ENCODE results near the gene LDLRAD4. TPM values are rescaled to one million over a fixed set of nuclear protein-coding genes. Genes with fewer than 3 reads are reported as not detected.

Gene LDLRAD4
- polyA plus RNA-seq, 1 of the 3 experiments (the other 2 are of a cell fraction), result 0.16 TPM

DNA sequence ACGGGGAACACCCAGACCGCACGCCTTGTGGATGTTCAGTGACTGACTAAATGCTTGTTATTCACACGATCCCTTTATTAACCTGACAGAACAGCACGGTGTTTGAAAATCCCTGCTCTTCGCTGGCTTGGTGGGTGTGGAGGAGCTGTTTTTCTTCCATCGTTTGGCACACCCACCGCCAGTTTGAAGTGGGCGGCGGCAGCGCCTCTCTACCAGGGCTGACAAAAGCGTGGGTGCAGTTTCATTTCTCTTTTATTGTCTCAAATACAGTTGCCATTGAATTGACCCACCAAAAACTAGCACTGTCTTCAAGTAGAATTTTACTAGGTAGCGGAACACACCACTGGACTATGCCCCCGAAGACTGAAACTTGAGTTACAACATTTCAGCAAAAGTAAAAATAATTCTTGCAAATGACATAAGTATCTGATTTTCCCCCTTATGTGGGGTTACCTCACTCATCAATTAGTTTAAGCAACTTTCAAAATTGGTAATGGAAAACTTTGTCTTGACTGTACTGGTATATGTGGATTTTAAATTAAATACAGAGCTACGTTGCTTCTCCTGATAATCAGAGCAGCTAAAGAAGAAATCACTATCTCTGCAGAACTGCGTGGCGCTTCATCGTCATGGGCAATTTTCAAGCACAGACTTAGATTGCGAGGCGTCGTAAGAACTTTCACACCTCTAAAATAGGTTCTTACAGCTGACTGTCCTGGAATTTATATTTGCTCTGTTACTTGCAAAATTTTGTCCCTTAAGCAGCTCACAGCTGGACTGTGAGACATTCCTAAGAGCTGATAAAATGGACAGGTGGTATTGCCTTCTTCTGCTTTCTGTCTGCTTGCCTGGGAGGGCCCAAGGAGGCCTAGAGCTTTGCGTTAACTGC is 60.9 kb downstream of the LDLRAD4 start:
- no peaks in the 10 kb centered on the region for H3K27me3 ChIP-seq (ENCODE audit: insufficient read depth)
- no peak overlapping the region for H2AFZ ChIP-seq (ENCODE audit: low read depth)
- H3K36me3 ChIP-seq (replicated peaks in 1 of 2; ENCODE audit: control insufficient read depth in 1 of 2, insufficient read depth in 2 of 2, low read length in 1 of 2), result no peaks in the 10 kb centered on the region
- H3K79me2 ChIP-seq (ENCODE audit: insufficient read depth), result no peaks in the 10 kb centered on the region
- H3K9me3 ChIP-seq, result no peaks in the 10 kb centered on the region
- no peak overlapping the region for H3K4me2 ChIP-seq
- H3K4me1 ChIP-seq (ENCODE audit: control insufficient read depth in 1 of 2, insufficient read depth in 2 of 2, low read depth in 1 of 2, low read length in 1 of 2), result no peaks in the 10 kb centered on the region; a peak in 1 of 4 replicates
- ChIA-PET CTCF (no interaction called here), POLR2A (no interaction called here)
- H3K9ac ChIP-seq, result no peak overlapping the region
- 84% methylated on average over 22 of the region's 22 CpGs for WGBS (ENCODE audit: low lambda C conversion rate)
- H3K27ac ChIP-seq (ENCODE audit: low read depth in 2 of 2, low read length in 1 of 2), result no peak overlapping the region
- no peak for TF ChIP-seq EZH2phosphoT487 (IDR thresholded peaks at IDR 0.05; ENCODE audit: borderline replicate concordance, low read depth)
- no peaks in the 10 kb centered on the region for H4K20me1 ChIP-seq (ENCODE audit: insufficient read depth)
- no peaks in the 10 kb centered on the region for H3K9me2 ChIP-seq
- H3K4me3 ChIP-seq (ENCODE audit: low read depth in 2 of 2, low read length in 1 of 2), result no peak overlapping the region
- no peaks in the 10 kb centered on the region for H3F3A ChIP-seq (replicated peaks; ENCODE audit: insufficient read depth)
- no peak for DNase-seq

DNA sequence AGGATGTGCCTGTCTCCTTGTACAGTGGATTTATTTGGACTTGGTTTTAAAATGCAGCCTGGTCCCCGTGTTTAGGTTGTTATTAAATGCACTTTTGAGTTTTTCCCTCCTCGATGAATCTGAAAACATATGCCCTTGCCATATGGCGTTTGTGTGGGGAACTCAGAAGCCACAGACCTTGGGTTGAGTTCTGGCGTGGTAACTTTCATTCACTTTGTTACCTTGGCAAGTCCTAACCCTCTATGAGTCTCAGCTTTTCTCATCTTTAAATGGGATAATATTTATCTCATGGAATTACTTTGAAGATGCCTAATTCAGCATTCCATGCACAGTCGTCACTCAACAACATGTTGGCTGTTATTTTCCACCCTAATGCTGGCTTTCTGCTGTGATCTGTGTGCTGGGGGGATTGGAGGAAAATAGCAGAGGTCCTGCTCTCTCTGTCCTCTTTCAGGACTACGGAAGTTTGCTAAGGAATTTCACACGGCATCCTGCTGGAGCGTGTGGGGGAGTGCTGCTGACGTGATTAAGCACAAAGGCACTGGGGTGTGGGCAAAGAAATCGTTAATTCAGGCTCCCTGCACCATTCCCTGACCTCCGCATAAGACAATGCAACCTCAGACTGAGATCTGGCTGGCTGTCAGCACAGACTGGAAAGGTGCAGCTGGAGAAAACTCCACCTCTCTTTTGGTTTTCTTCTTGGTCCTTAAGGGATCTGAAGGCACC is 61.7 kb downstream of the LDLRAD4 start:
- H3K27ac ChIP-seq (ENCODE audit: low read depth in 2 of 2, low read length in 1 of 2), result no peak overlapping the region
- H3K4me1 ChIP-seq (ENCODE audit: control insufficient read depth in 1 of 2, insufficient read depth in 2 of 2, low read depth in 1 of 2, low read length in 1 of 2), result peaks cover 0 to 8% of the 10 kb centered on the region in 2 experiments; a peak in 1 of 4 replicates
- ChIA-PET POLR2A (no interaction called here), CTCF (no interaction called here)
- H3K36me3 ChIP-seq (replicated peaks in 1 of 2; ENCODE audit: control insufficient read depth in 1 of 2, insufficient read depth in 2 of 2, low read length in 1 of 2), result no peaks in the 10 kb centered on the region
- no peaks in the 10 kb centered on the region for H4K20me1 ChIP-seq (ENCODE audit: insufficient read depth)
- no peaks in the 10 kb centered on the region for H3F3A ChIP-seq (replicated peaks; ENCODE audit: insufficient read depth)
- H3K4me3 ChIP-seq (ENCODE audit: low read depth in 2 of 2, low read length in 1 of 2), result no peak overlapping the region
- no peaks in the 10 kb centered on the region for H3K9me3 ChIP-seq
- H2AFZ ChIP-seq (ENCODE audit: low read depth), result no peak overlapping the region
- no peak overlapping the region for H3K4me2 ChIP-seq
- 43% methylated on average over 10 of the region's 11 CpGs for WGBS (ENCODE audit: low lambda C conversion rate)
- H3K9ac ChIP-seq, result no peak overlapping the region
- TF ChIP-seq IRF3 (IDR thresholded peaks at IDR 0.05; ENCODE audit: low read depth, low read length) (no peak), GABPA (IDR thresholded peaks at IDR 0.05; ENCODE audit: low read depth) (no peak), NFIC (IDR thresholded peaks at IDR 0.05; ENCODE audit: borderline replicate concordance) (no peak), TCF12 (IDR thresholded peaks at IDR 0.05) (no peak), MAX (IDR thresholded peaks at IDR 0.05; ENCODE audit: low read depth) (no peak), FOSL2 (IDR thresholded peaks at IDR 0.05; ENCODE audit: borderline replicate concordance, low read depth) (no peak), TEAD4 (IDR thresholded peaks at IDR 0.05; ENCODE audit: borderline replicate concordance, insufficient read depth) (no peak), RXRA (IDR thresholded peaks at IDR 0.05; ENCODE audit: borderline replicate concordance, low read depth) (no peak), REST (IDR thresholded peaks at IDR 0.05; ENCODE audit: low read depth, low read length) (no peak), RFX5 (IDR thresholded peaks at IDR 0.05; ENCODE audit: low read length) (no peak), POLR2AphosphoS5 (IDR thresholded peaks at IDR 0.05; ENCODE audit: low read depth, low read length) (no peak)
- TF ChIP-seq, protein P1, sequence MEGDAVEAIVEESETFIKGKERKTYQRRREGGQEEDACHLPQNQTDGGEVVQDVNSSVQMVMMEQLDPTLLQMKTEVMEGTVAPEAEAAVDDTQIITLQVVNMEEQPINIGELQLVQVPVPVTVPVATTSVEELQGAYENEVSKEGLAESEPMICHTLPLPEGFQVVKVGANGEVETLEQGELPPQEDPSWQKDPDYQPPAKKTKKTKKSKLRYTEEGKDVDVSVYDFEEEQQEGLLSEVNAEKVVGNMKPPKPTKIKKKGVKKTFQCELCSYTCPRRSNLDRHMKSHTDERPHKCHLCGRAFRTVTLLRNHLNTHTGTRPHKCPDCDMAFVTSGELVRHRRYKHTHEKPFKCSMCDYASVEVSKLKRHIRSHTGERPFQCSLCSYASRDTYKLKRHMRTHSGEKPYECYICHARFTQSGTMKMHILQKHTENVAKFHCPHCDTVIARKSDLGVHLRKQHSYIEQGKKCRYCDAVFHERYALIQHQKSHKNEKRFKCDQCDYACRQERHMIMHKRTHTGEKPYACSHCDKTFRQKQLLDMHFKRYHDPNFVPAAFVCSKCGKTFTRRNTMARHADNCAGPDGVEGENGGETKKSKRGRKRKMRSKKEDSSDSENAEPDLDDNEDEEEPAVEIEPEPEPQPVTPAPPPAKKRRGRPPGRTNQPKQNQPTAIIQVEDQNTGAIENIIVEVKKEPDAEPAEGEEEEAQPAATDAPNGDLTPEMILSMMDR (IDR thresholded peaks at IDR 0.05), result no peak
- TF ChIP-seq, protein P2, sequence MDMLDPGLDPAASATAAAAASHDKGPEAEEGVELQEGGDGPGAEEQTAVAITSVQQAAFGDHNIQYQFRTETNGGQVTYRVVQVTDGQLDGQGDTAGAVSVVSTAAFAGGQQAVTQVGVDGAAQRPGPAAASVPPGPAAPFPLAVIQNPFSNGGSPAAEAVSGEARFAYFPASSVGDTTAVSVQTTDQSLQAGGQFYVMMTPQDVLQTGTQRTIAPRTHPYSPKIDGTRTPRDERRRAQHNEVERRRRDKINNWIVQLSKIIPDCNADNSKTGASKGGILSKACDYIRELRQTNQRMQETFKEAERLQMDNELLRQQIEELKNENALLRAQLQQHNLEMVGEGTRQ (IDR thresholded peaks at IDR 0.05; ENCODE audit: borderline replicate concordance, low read depth, low read length), result no peak
- no peaks in the 10 kb centered on the region for H3K79me2 ChIP-seq (ENCODE audit: insufficient read depth)
- no peaks in the 10 kb centered on the region for H3K27me3 ChIP-seq (ENCODE audit: insufficient read depth)
- H3K9me2 ChIP-seq, result no peaks in the 10 kb centered on the region
- no peak for DNase-seq

Data from SK-N-SH (cell line).